GDM1 (cell line): ENCODE measurements around the gene CALML4.

Experiments
- DNase-seq: peaks from one replicate; lab custom pipeline; 2025; lab: John Stamatoyannopoulos, UW

Gene CALML4

GRCh38 chr15:68143785-68144184, 61.3 kb downstream of the CALML4 start:
- DNase-seq: no peak

GRCh38 chr15:68143129-68143528, 62.0 kb downstream of the CALML4 start:
- DNase-seq: no peak
